ENCODE measurements around the gene SENP1.

SENP1 gene

GRCh38 chr12:48063530-48063929 is 42.3 kb downstream of the SENP1 start:
- DNase-seq: no peak

DNA sequence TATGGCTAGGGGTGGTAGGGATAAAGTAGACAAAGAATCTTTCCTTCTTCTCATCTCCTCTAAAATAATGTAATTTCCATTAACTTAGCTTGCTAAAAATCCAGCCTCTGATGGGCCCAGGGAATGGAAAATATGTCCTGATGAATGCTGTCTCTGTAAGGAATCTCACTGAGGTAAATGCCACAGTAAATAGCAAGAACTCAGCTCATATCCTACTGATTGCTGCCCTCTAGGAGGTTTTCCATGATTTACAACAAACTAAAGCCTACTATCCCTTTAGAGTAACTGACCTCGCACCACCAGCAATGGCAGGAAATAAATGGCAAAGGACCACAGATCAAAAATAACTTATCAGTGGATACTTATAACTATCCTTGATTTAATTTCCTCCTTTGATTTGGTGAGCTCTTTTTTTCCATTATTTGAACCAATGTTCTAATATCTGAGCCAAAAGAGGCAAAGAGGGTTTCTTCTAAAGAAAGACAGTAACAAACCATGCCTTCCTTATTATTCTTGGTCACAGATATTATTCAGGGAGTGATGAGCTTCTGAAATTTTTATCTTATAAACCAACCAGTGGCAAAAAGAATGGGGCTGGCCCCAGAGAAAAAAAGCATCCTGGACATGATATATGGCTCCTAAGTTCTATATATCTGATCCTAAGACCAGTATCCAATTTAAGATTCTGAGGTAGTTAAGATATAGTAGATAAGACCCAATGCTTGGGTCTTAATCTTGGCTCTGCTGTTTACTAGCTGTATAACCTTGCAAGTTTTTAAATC is 43.8 kb downstream of the SENP1 start:
- no peak for DNase-seq

GRCh38 chr12:48060474-48060873 is 45.4 kb downstream of the SENP1 start:
- no peak for DNase-seq

DNA sequence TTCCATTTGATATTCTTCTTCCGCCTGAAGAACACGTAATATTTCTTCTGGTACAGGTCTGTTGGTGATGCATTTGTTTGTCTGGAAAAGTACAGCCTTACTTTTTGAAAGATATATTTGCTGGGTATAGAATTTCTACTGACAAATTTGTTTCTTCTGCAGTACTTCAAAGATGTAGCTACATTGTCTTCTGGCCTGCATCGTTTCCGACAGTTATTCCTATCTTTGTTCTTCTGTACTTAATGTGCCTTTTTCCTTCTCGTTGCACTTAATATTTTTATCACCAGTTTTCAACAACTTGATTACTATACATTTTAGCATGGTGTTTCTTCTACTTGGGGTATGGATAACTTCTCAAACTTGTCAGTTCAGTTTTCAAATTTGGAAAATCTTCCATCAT is 47.1 kb downstream of the SENP1 start:
- no peak for DNase-seq

DNA sequence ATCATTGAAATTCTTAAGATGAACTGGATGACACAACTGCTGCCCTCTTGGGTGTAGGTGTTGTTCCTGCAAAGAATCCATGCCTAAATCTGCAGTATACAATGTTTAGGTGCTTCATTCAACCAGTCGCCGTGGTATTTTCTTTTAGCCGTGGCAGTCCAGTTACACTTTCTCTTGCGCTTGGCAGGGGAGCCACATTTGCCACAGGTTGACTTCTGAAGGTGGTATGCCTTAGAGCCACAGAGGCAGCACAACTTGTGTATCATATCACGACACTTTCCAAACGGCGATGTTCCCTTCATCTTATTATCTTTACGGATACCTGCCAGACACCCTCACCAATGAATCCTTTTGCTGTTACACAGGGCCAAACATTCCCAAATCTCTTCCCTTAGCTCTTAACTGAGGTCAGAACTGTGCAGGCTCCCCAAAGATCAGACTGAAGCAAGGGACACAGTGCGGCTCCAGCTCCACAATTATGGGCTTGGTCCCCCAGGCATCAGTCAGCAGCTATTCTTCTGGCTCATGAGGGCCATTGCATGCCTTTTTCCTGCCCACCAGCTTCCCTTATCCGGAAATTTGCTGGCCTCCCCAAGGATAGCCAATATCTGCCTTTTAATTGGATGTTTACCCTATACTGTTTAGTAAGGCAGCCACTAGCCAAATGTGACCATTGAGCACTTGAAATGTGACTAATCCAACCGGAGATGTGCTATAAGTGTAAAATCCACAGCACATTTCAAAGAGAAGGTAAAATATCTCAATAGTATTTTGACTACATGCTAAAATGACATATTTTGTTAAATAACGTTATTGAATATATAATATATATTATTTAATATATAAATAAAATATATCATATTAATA is 50.7 kb downstream of the SENP1 start:
- DNase-seq: no peak

DNA sequence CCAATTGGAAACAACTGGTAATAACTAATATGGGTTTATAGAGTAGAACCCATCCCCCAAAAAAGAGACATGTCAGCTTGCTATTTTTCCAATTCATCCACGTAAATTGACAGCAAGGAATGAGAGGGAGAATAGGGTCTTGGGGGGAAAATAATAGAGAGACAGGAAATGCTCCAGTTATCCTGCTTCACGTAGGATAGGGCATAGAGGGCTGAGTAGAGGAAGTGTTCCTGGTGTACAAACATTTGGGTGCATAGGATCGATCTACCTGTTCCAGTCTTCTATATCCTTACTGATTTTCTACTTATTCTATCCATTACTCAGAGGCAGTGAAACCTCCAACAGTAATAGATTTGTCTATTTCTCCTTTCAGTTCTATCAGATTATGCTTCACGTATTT is 52.0 kb downstream of the SENP1 start:
- no peak for DNase-seq

- DNase-seq: no peak
Observed at GRCh38 chr12:48053122-48053521, 52.8 kb downstream of the SENP1 start.

- DNase-seq: no peak
Observed at GRCh38 chr12:48051681-48052080, 54.2 kb downstream of the SENP1 start.

DNA sequence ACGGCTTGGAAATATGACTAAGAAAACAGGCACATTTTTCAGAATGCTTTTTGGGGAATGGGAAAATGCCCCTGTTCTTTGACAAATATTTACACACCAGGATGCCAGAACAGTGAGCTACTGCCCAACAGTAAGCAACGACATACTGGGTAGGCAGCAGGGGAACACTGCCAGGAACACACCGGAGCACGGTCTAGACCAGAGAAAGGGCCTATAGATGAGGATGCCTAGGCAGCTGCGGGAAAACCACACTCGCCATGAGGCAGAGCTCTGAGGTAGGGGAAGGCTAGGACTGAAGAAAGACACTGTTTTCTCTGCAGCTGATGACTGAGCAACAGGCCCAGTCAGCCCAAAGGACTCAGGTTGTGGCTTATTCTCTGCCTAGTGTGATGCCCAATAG is 55.7 kb downstream of the SENP1 start:
- no peak for DNase-seq

DNA sequence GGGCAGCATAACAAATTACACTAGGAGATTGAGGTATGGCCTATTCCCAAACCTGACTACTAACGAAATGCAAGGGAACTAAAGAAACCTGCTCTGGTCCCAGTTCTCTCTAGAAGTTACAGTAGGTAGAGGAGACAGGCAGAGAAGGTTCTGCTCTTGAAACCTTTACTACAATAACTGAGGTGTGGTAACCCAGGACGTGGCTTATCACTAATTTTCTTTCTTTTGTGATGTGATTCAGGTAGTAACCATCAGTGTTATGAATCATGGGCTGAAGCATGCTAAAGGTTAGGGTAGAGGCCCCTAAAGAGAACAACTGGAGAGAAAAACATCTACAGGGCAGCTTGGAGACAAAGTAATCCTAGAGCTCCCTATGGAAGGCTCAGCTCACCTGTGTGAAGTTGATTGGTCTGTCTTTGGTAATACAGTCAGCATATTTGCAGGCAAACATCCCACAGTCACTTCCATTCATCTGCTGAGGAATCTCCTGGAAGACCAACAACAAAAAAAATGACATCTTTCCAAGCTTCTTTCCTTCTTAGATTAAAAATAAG is 59.8 kb downstream of the SENP1 start:
- DNase-seq: no peak

- DNase-seq: no peak
Observed at GRCh38 chr12:48045061-48045846, 60.6 kb downstream of the SENP1 start.

GRCh38 chr12:48044396-48044795 is 61.5 kb downstream of the SENP1 start:
- DNase-seq: no peak

GRCh38 chr12:48043771-48044170 is 62.1 kb downstream of the SENP1 start:
- no peak for DNase-seq

- DNase-seq: no peak
Observed at GRCh38 chr12:48041591-48042423, 64.1 kb downstream of the SENP1 start.

- DNase-seq: no peak
Observed at GRCh38 chr12:48040354-48040753, 65.5 kb downstream of the SENP1 start.

DNA sequence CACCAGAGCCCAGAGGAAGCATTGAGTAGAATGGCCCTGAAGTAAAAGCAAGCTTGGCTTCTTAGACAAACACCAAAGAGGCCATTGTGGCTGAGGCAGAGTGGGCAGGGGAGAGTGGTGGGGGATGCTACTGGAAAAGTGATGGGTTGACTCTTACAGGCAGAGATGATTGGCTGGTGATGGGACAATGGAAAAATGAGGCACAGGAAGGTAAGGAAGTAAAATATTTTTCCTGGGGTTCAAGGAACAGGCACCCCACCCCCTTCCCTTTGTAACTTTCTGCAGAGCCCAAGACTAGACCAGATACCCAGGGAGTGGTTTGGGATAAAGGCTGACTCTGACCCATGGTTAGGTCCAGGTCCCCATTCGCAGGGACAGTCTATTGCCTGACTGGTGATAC is 66.7 kb downstream of the SENP1 start:
- DNase-seq: no peak

- no peak for DNase-seq
Observed at GRCh38 chr12:48038085-48038484, 67.8 kb downstream of the SENP1 start.

GRCh38 chr12:48037267-48037915 is 68.5 kb downstream of the SENP1 start:
- DNase-seq: no peak

- DNase-seq: no peak
Observed at GRCh38 chr12:48036818-48037217, 69.1 kb downstream of the SENP1 start.

- no peak for DNase-seq
Observed at GRCh38 chr12:48034835-48035805, 70.8 kb downstream of the SENP1 start.
